ENCODE data around the gene PCNX4. TPM values are rescaled to one million over a fixed set of nuclear protein-coding genes. Genes with fewer than 3 reads are reported as not detected.
A peak's percentile ranks its signal among the peaks of the same experiment; 100 is the strongest.

PCNX4 gene
- total and polyA plus RNA-seq, 2 donors (not counting 1 experiment from before 2014, with no cell fraction given), result 57.8 to 95.0 TPM

DNA sequence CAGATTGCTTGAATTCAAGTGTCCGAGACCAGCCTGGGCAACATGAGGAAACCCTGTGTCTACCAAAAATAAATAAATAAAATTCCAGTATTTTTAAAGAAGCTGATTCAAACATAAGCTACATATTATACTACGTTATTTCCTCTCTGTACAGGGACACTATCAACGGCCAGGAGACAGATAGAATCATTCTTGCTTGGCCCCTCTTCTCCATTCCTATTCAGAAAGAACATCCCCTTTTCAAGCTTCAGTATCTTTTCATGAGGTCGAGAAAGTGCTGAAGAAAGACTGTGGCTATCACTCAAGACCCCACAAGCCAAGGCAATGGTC, 73.8 kb downstream of the PCNX4 start:
- Histone ChIP-seq H3K4me1 (ENCODE audit: control insufficient read depth, extremely low read depth, insufficient read depth, low read length) (peaks cover 2% of the 10 kb centered on the region), H3K4me2 (ENCODE audit: extremely low read depth, insufficient read depth, low read length) (peak overlapping the region; percentile 48), H3K79me2 (ENCODE audit: control insufficient read depth, insufficient read depth, low read length) (peaks cover 19% of the 10 kb centered on the region), H3K9ac (ENCODE audit: insufficient read depth, low read length) (no peak overlapping the region), H3K27me3 (ENCODE audit: control insufficient read depth, insufficient read depth, low read length) (no peaks in the 10 kb centered on the region), H3K4me3 (replicated peaks in 1 of 4; ENCODE audit: control extremely low read depth in 1 of 4, insufficient read depth in 1 of 4, low read depth in 3 of 4, low read length in 4 of 4) (peak overlapping the region in 3 of 4 experiments; percentile 9 to 88 (median 61)), H2AFZ (ENCODE audit: low read length) (peak overlapping the region; percentile 56), H3K27ac (ENCODE audit: insufficient read depth, low read length) (peak overlapping the region; percentile 17), H4K20me1 (ENCODE audit: control insufficient read depth, extremely low read depth, insufficient read depth, low read length) (no peaks in the 10 kb centered on the region), H3K9me3 (ENCODE audit: control insufficient read depth, insufficient read depth, low read depth, low read length) (no peaks in the 10 kb centered on the region), H3K36me3 (ENCODE audit: control insufficient read depth, insufficient read depth, low read length) (no peaks in the 10 kb centered on the region)
- TF ChIP-seq, protein P1, sequence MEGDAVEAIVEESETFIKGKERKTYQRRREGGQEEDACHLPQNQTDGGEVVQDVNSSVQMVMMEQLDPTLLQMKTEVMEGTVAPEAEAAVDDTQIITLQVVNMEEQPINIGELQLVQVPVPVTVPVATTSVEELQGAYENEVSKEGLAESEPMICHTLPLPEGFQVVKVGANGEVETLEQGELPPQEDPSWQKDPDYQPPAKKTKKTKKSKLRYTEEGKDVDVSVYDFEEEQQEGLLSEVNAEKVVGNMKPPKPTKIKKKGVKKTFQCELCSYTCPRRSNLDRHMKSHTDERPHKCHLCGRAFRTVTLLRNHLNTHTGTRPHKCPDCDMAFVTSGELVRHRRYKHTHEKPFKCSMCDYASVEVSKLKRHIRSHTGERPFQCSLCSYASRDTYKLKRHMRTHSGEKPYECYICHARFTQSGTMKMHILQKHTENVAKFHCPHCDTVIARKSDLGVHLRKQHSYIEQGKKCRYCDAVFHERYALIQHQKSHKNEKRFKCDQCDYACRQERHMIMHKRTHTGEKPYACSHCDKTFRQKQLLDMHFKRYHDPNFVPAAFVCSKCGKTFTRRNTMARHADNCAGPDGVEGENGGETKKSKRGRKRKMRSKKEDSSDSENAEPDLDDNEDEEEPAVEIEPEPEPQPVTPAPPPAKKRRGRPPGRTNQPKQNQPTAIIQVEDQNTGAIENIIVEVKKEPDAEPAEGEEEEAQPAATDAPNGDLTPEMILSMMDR (conservative IDR thresholded peaks at IDR 0.05 in 1 of 2, IDR thresholded peaks at IDR 0.05 in 1 of 2; ENCODE audit: low read depth in 1 of 2, low read length in 2 of 2), result peak in 1 of 2 donors; percentile 32
- TF ChIP-seq EZH2 (IDR thresholded peaks at IDR 0.05; ENCODE audit: low read length, missing control alignments), result no peak
- no peak for DNase-seq (ENCODE audit: low read depth in 2 of 2)

DNA sequence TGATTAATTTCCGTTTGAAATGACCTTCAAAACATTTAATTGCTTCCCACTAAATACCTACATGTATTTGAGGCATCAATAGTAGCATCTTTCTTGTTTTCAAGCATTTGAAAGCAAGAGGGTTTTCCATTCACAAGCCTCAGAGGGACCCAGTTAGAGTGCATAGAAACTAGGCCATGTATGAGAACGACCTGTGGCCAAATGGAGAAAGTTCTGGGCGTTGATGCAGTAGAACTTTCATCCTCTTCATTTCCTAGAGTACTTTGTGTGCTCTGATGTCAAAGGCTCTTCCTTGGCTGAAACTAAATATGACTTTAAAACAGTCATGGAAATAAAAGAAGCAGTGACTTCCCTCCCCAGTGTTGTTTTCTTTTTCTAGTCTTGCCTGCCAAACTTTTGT, 74.4 kb downstream of the PCNX4 start:
- Histone ChIP-seq H3K4me3 (replicated peaks in 1 of 4; ENCODE audit: control extremely low read depth in 1 of 4, insufficient read depth in 1 of 4, low read depth in 3 of 4, low read length in 4 of 4) (no peak overlapping the region), H2AFZ (ENCODE audit: low read length) (peak overlapping the region; percentile 56), H3K36me3 (ENCODE audit: control insufficient read depth, insufficient read depth, low read length) (no peaks in the 10 kb centered on the region), H3K27ac (ENCODE audit: insufficient read depth, low read length) (no peak overlapping the region), H3K4me2 (ENCODE audit: extremely low read depth, insufficient read depth, low read length) (no peak overlapping the region), H3K79me2 (ENCODE audit: control insufficient read depth, insufficient read depth, low read length) (peaks cover 19% of the 10 kb centered on the region), H3K4me1 (ENCODE audit: control insufficient read depth, extremely low read depth, insufficient read depth, low read length) (peaks cover 2% of the 10 kb centered on the region), H3K27me3 (ENCODE audit: control insufficient read depth, insufficient read depth, low read length) (no peaks in the 10 kb centered on the region), H3K9me3 (ENCODE audit: control insufficient read depth, insufficient read depth, low read depth, low read length) (no peaks in the 10 kb centered on the region), H3K9ac (ENCODE audit: insufficient read depth, low read length) (no peak overlapping the region), H4K20me1 (ENCODE audit: control insufficient read depth, extremely low read depth, insufficient read depth, low read length) (no peaks in the 10 kb centered on the region)
- no peak for DNase-seq (ENCODE audit: low read depth in 2 of 2)
- TF ChIP-seq, protein P1 (conservative IDR thresholded peaks at IDR 0.05 in 1 of 2, IDR thresholded peaks at IDR 0.05 in 1 of 2; ENCODE audit: low read depth in 1 of 2, low read length in 2 of 2), result no peak
- no peak for TF ChIP-seq EZH2 (IDR thresholded peaks at IDR 0.05; ENCODE audit: low read length, missing control alignments)

DNA sequence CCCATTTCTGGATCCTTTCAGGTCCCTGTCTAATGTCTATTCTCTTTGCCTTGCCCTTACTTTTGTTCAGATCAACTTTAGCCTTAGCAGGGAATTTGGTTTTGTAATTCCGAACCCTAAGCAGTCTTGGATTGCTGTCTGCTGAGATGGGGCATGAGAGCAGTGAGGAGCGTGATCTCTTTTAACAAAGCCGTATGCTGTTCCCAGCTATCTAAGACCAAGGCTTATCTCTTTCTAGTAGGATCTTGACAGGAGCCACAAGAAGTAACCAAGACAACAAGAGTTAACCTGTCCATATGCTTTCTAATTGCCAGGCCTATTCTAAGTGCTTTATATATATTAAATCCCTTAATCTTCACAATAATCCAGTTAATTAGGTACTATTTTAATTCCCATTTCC, 78.0 kb downstream of the PCNX4 start:
- H3K4me2 ChIP-seq (ENCODE audit: extremely low read depth, insufficient read depth, low read length), result no peak overlapping the region
- H3K27ac ChIP-seq (ENCODE audit: insufficient read depth, low read length), result no peak overlapping the region
- H3K4me1 ChIP-seq (ENCODE audit: control insufficient read depth, extremely low read depth, insufficient read depth, low read length), result no peaks in the 10 kb centered on the region
- H3K4me3 ChIP-seq (replicated peaks in 1 of 4; ENCODE audit: control extremely low read depth in 1 of 4, insufficient read depth in 1 of 4, low read depth in 3 of 4, low read length in 4 of 4), result no peak overlapping the region
- H3K79me2 ChIP-seq (ENCODE audit: control insufficient read depth, insufficient read depth, low read length), result no peaks in the 10 kb centered on the region
- no peak overlapping the region for H2AFZ ChIP-seq (ENCODE audit: low read length)
- no peak for TF ChIP-seq EZH2 (IDR thresholded peaks at IDR 0.05; ENCODE audit: low read length, missing control alignments)
- TF ChIP-seq, protein P1 (conservative IDR thresholded peaks at IDR 0.05 in 1 of 2, IDR thresholded peaks at IDR 0.05 in 1 of 2; ENCODE audit: low read depth in 1 of 2, low read length in 2 of 2), result no peak
- no peak for DNase-seq (ENCODE audit: low read depth in 2 of 2)
- no peaks in the 10 kb centered on the region for H3K27me3 ChIP-seq (ENCODE audit: control insufficient read depth, insufficient read depth, low read length)
- no peaks in the 10 kb centered on the region for H3K36me3 ChIP-seq (ENCODE audit: control insufficient read depth, insufficient read depth, low read length)
- H3K9ac ChIP-seq (ENCODE audit: insufficient read depth, low read length), result no peak overlapping the region
- H4K20me1 ChIP-seq (ENCODE audit: control insufficient read depth, extremely low read depth, insufficient read depth, low read length), result no peaks in the 10 kb centered on the region
- H3K9me3 ChIP-seq (ENCODE audit: control insufficient read depth, insufficient read depth, low read depth, low read length), result no peaks in the 10 kb centered on the region

Measured in fibroblast of lung (primary cell).